HG03095 (cell line): ENCODE measurements around the gene GMDS.

ENCODE experiments used
- ATAC-seq: cut with Tn5 transposase; IDR thresholded peaks from one replicate; pipeline ENCODE4 v1.9.1; 2021; ENCODE audit warnings: moderate library complexity; ENCODE audit not compliant: unreplicated experiment

Gene GMDS

DNA sequence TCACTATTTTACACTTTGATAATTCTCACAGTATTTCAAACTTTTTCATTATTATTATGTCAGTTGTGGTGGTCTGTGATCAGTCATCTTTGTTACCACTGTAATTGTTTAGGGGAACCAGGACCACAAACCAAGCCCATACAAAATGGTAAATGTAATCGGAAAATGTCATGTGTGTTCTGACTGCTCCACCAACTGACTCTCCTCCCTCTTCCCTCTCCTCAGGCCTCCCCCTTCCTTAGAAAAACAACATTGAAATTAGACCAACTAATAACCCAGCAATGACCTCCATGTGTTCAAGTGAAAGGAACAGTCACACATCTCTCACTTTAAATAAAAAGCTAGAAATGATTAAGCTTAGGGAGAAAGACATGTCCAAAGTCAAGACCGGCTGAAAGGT is 63.8 kb downstream of the GMDS start:
- no peak for ATAC-seq

DNA sequence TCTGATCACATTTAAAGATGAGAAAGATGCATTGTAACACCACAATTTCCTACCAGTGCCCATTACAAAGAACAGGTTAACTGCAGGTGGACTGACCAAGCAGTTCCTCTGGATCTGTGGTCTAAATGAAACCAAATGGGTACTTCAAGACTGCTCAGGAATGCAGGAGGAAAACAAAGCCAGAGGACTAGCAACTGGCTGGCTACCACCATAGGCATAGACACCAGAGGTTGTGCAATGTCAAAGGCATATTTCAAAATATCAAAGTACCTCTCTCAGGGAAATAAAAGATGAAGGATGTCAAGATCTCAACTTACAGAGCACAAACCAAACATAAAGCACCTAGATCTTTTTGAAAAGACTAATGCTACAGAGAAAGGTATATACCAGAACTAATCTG is 65.5 kb downstream of the GMDS start:
- ATAC-seq, result no peak

DNA sequence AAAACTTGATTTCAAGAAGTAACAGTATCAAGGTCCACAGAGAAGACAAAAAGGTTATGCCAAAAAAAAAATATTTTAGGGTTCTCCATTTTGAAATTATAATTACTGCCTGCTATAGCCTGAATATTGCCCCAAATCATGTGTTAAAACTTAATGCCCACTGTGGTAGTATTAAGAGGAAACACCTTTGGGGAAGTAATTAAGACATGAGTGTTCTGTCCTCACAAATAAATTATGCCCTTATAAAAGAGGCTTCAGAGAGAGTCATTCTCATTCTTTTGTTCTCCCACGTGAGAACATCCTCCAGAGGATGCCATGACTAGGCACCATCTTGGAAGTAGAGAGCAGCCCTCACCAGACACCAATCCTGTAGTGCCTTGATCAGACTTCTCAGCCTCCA is 66.2 kb downstream of the GMDS start:
- no peak for ATAC-seq

DNA sequence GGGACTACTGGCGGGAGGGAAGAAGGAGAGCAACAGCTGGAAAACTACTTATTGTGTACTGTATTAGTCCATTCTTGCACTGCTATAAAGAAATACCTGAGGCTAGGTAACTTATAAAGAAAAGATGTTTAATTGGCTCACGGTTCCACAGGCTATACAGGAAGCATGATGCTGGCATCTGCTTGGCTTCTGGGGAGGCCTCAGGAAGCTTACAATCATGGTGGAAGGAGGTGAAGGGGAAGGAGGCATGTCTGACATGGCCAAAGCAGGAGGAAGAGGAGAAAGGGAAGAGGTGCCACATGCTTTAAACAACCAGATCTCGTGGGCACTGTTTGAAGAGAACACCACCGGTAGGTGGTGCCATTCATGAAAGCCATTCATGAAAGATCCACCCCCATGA is 67.3 kb downstream of the GMDS start:
- no peak for ATAC-seq

DNA sequence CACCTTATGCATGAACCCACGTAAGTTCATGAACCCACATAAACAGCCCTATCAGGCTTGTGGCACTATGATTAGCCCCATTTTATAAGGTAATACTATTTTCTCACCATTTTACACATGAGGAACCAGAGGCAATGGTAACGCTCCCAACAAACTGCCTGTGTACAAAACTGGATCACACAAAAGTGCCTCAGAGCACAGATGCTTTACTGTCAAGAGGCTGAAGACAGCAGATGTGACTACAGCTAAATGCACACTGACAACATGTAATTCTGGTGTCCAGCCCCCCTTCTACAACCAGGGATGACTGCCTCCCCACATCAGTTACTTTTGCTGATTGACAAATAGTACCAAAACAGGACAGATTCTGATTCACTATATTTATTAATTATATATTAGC is 69.6 kb downstream of the GMDS start:
- ATAC-seq, result no peak

DNA sequence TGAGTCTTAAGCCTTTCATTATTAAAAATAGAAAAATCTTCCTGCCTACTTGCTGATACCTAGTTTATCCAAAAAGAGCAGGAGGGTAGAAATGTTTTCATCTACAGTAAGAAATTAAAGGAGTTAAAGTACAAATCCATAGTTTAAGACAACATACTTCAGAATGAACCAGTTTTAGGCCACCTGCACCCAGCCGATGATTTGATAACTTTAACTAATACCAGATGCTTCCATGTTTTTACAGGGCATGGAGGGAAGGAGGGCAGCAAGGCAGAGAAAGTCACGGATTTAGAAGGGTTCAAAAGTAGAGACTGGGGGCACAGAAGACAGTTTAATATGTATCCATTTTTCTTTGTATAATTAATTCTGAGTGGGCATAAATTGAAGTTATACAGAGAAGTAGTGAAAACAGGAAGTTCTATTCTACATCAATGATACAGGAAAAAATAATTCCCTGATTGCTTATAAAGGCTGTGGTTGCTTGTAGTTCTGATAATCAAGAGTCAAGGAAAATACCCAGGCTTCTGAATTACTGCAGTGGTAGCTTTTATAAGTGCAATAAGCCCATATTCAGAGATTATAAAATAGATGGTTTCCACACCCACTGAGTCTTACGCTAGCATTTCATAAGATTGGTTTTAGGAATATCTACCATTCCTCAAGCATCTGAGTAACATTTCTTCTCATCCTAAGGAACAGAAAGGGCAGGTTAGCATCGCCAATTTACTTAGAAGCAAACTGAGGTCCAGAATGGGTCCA is 72.0 kb downstream of the GMDS start:
- no peak for ATAC-seq

DNA sequence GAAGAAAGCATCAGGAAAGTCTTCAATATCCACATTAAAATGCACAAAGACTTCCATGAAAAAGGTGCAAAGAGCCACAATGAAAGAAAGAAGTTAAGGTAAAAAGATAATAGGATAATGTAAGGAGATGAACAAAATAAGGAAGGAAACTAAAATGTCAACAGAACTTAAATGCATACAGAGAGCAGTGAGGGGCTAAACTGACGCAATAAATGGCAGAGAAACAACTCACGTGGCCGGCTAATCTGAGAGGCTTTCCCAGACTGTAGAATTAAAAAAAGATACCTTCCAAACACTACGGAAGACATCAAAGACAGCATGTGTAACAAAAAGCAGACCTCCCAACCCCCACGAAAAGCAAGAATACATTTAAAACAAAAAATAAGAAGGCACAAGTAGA is 73.7 kb downstream of the GMDS start:
- ATAC-seq, result no peak

DNA sequence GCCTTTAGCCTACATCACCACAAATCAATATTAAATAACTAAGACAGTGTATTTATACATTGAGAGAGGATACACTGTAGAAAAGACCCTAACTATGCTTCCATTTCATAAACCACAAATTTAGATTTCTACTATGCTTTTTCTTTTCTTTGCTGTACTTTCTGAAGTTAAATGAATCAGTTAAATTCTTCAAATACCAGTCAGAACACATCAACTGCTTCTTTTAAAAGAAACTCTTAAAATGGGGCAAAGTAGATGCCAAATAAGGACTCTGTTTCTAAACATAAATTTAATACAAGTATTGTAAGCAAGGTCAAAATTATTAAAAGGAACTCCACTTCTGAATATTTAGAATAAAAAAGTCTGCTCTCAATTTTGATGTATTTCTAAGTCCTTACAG is 76.9 kb downstream of the GMDS start:
- no peak for ATAC-seq

DNA sequence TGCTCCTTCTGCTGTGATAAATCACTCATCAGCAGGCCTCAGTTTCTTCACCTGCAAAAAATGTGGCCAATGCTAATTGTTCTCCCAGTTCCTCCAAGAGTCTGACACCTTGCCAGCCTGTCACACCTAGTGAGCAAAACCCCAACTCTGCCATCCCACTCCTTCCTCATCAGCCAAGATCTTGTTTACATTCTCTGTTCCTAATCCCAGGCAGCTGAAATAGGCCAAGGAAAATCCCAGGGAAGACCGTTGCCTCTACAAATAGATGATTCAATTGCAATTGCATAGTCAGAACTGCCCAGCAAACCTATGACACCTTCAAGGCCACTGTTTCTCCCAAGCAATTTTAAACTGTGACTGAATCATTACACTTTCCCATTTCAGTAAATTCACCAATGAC is 78.7 kb downstream of the GMDS start:
- ATAC-seq, result no peak

DNA sequence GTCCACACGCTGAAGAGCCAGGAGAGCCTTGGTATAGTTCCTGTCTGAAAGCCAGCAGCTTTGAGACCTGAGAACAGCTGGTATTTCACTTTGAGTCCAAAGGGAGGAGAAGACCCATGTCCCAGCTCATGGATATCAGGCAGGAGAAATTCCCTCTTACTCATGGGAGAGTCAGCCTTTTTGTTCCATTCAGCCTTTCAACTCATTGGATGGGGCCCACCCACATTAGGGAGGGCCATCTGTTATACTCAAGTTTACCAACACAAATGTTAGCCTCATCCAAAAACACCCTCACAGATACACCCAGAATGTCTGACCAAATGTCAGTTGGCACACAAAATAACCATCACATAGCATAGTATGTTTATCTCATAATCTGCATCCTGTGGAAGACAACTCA is 80.1 kb downstream of the GMDS start:
- ATAC-seq, result no peak

DNA sequence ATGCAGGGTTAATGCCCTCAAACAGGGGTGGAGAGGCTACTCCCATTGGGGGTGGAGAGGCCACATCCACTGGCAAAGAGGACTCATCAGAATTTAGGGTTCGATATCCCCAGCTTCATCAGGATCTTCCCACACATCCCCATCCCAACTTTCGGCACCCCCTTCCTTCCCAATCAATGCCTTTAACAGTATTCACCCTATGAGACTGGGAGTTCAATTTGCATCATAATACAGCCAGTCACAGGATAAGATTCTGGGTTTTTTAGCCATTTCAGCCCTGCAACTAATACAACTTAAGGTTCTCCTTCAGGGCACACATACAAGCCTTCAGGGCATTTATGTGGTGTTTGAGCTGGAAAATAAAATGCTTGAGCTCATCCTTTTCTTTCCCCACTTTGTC is 80.9 kb downstream of the GMDS start:
- ATAC-seq, result no peak

DNA sequence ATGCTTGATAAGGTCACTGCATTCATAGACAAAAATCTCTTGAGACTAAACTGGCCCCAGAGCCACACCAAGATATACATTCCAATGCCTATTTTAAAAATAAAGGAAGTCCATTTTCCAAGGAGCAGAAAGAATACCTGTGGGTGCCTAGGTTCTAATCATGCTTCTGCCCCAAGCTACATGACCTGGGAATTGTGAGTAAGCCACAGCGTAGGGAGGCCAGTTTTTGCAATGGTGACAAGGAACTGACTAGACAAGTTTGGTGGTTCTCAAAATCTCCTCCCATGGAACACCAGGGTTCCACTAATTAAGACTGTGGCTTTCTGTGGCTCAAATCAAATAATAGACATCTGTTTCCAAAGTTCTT is 83.3 kb downstream of the GMDS start:
- ATAC-seq, result no peak

DNA sequence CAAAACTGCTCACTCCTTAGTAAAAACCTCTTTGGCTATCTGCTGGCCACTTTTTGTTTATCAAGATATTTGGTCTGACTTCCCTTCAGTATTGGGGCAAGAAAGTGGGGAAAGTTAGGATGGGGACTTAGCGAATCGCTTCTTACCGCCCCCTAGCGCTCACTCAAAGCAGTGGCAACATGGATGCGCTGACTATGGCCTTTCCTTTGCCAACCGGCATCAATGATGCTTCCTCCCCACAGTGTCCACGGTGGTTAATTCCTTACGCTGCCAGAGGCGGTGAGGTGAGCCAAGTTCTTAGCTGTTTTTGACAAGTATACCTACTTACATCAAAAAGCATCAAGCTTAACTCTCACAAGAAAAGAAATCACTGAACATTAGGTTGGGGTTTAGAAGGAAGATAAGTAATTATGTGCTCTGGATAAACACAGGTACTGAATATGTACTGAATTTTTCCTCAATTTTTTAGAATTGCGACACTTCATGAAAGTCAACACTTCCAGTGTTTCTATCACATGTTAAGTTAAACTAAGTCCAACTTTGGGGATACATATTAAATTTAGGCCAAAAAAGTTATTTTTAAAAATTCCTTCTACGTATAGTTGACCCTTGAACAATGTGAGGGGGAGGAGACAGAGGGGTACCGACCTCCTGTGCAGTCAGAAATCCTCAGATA is 86.7 kb downstream of the GMDS start:
- no peak for ATAC-seq

DNA sequence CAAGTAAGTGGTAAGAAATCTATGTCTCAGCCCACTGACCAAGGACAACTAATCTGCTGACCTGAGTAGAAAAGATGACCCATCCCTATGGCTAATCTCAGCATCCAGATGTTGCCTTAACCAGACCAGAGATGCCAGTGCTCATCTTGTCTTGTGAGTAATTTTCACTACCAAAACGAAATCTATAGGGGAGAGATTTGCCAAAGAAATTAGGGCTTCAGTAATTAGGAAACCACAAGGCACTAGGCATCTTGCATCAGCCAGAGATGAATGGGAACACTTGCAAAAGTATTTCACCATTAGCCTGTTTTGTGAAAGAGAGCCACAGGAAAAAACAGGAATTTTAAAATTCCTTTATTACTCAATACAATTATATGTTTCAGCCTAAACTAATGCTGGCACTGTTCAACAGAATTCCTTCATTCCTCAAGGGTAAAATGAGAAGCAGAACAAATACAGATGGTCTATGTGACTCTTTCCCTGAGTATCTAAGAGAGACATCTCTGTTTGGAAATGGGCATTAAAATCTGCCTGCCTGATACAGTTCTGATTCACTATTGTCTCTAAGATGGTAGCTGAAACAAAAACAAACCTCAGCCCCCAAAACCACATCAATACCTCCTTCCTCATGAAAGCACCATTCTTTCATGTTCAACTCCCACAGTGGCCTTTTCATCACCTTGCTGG is 87.8 kb downstream of the GMDS start:
- ATAC-seq, result no peak

DNA sequence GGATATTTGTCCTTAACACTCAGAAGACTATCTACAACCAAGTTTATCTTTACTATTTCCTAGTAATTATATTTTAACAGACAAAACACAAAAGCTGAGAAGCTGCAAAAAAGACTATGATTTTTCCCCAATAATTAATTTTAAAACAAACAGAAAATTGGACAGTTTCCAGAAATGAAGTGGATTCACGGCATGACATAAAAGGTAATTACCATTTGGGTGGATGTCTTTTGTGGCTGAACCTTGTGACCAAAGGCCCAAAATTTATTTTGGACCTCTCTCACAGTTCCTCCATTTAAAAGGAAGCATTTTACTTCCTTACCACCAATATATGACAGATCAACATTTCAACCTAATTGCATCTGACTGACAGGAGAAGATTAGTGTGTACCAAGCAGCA is 90.2 kb downstream of the GMDS start:
- ATAC-seq, result no peak

DNA sequence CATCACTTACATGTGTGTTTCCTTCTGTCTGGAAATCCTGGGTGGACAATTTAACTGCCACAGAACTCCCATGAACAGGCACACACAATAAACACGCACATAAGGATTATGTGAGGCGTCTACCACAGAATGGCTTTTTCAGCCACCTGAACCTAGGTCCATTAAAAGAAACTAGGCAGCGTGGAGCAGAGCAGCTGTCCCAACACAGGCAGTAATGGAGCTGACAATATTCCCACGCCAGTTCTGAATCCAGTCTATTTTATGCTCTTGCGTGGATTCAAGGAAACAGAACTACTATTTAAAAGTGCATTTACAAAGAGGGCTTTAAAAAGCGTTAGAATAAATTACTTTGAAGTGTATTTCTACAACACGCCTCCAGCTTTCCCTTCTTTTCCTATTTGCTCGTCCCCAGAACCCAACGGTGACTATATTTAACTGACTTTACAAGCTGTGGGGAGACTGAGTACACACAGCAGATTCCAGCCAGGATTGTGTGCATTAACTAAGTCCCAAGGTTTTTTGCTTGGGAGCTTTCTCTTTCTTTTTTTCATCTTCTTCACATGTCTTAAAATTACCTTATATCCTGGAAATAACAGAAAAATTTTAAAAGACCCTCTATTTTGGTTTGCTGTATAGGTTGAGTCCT is 95.9 kb downstream of the GMDS start:
- ATAC-seq, result no peak

DNA sequence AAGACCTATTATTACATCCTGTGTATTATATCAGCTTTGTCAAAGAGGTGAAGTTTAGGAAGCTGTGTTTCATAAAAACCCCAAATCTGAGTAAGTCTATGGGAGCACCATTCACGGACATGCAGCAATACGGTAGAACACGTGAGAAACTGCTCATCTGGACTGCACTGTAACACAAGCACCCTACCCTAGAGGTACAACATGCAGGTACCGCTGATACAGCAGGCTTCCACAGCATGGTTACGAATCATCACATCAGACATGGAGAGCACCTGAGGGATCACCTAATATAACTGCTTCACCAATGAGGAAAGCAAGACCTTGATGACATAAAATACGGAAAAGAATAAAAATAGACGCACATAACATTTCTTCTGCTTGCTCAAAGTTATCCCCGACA is 96.7 kb downstream of the GMDS start:
- no peak for ATAC-seq

DNA sequence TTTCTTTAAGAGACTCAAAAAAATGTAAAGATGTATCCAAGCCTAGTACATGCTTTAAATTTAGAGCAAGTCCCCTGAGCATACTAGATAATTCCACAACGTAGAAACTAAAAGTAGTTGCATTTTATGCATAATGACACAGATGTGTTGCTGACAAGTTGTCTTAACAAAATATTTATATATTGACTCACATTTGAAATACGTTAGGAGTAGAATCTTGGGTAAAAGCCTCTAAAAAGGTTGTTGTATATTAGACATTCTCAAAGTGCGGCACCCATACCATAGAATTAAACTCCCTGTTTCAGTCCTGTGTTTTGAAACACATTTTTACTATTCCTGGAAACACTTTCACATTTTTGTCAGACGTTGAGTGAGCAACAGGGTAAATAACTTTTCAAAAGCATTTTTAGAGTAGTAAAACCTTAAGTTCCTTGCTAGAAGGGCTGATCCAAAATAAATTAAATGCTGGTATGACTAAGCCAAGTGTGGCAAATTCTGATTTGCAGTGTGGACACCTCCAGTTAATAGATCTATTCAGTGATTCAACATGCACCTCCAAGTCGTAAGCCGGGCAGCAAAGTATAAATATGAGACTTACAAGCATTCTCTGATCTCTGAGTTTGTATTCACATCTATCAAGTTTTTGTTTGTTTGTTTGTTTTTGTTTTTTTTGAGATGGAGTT is 97.5 kb downstream of the GMDS start:
- no peak for ATAC-seq

DNA sequence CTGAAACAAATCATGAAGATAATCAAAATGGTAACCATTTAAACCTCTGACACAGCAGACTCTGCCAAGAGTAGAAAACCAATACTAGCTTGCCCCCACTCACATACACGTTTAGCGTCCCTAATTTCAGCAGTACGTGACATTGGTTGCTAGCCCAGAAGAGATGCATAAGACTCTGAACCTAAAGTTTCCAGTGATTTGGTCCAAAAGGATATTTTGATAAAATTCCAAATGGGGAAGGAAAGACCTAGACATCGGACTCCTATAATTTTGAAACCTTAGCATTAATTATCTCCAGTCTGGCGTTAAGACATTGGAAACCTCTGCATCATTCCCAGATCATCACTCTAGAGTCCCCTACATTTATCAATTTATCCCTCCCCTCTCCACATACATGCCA is 98.1 kb downstream of the GMDS start:
- ATAC-seq, result no peak

DNA sequence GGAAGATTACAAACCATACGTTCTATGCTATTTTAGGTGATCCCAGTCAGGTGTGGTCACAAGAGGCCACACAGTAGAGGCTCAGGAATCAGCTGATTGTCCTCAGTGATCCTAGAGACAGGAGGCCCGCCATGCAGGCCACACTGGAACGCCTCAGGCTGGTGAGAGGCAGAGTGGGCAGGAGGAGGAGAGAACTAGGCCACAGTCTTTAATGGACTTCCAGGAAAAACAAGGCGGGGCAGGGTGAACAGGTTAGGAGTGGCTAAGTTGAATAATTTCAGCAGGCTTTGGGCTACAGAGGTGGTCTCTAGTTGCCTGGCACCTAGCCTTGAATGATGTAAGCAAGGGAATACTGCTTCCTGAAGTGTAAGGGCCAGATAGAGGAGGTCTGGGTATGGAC is 101.2 kb downstream of the GMDS start:
- no peak for ATAC-seq

DNA sequence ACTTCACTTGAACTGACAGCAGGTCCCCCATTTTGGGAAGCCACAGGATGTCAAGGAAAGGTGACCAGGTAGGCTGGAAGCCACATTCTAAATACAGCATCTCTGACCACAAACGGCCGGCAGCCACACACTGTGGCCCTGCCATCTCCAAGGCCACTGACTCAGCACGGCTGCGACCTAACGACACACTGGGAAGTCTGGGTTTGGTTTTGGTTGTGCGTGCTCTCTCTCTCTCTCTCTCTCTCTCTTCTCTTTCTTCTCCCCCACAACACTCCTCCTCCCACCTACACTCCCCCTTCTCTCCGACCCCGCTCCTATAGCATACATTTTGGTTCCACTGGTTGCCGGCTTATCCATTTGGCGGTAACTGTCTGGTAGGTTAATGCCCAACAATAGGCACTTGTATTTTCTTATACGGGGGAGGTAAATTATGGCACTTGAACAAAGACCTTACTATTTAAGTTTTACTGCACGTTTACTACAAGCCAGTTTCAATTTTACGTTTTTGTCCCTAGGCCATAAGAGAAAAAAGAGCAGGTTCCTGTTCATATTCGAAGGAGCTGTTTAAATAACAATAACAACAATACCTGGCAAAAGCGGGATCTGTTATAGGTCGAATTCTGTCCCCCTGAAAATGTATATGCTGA is 103.6 kb downstream of the GMDS start:
- ATAC-seq, result no peak
